ENCODE measurements around the gene CFAP20DC. TPM values are rescaled to one million over a fixed set of nuclear protein-coding genes. Genes with fewer than 3 reads are reported as not detected.

CFAP20DC gene
- total RNA-seq, 2 experiments from 2014 or later, result 1.0 to 1.4 TPM

DNA sequence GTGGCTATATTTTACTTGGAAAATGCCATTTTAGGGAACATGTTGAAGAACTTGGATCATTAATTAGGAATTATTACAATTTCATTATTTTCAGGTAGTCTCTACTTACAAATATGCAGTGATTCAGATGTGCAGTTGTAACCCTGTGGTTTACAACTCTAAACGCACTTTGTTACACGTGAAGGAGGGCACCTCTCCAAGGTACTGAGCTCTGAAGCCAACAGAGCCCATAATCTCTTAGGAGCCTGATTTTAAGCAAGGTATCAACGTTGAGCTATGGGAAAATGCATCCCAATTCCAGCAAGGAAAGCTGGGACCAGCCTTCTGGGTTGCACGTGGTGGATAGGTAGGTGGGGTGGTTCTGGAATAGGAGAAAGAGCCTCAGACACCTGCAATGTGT lies 301.8 kb downstream of the CFAP20DC start:
- peaks cover 6% of the 10 kb centered on the region for H3K27me3 Mint-ChIP-seq
- H3K9me3 Mint-ChIP-seq (ENCODE audit: low read depth), result no peaks in the 10 kb centered on the region
- H3K27ac Mint-ChIP-seq, result no peak overlapping the region
- no peaks in the 10 kb centered on the region for H3K4me1 Mint-ChIP-seq
- ATAC-seq, result no peak
- CTCF ChIA-PET, result no interaction called here
- no peak overlapping the region for H3K4me3 Mint-ChIP-seq
- H3K36me3 Mint-ChIP-seq, result no peaks in the 10 kb centered on the region
- DNase-seq, result no peak

- ATAC-seq, result no peak
- no peak for DNase-seq
- no peaks in the 10 kb centered on the region for H3K4me1 Mint-ChIP-seq
- H3K4me3 Mint-ChIP-seq, result no peak overlapping the region
- H3K9me3 Mint-ChIP-seq (ENCODE audit: low read depth), result no peaks in the 10 kb centered on the region
- CTCF ChIA-PET, result no interaction called here
- H3K27ac Mint-ChIP-seq, result no peak overlapping the region
- no peaks in the 10 kb centered on the region for H3K36me3 Mint-ChIP-seq
- peaks cover 6% of the 10 kb centered on the region for H3K27me3 Mint-ChIP-seq
Measured at GRCh38 chr3:58746758-58747157, 303.1 kb downstream of the CFAP20DC start.

- Mint-ChIP-seq H3K4me1 (no peaks in the 10 kb centered on the region), H3K36me3 (no peaks in the 10 kb centered on the region), H3K9me3 (ENCODE audit: low read depth) (no peaks in the 10 kb centered on the region), H3K27ac (no peak overlapping the region), H3K27me3 (peaks cover 11% of the 10 kb centered on the region), H3K4me3 (no peak overlapping the region)
- CTCF ChIA-PET, result no interaction called here
- no peak for DNase-seq
- ATAC-seq, result no peak
Measured at GRCh38 chr3:58743296-58743695, 306.5 kb downstream of the CFAP20DC start.

GRCh38 chr3:58742239-58742638 lies 307.6 kb downstream of the CFAP20DC start:
- DNase-seq (no peak), ATAC-seq (no peak)
- CTCF ChIA-PET, result no interaction called here
- Mint-ChIP-seq H3K27ac (no peak overlapping the region), H3K27me3 (peaks cover 11% of the 10 kb centered on the region), H3K4me1 (no peaks in the 10 kb centered on the region), H3K9me3 (ENCODE audit: low read depth) (no peaks in the 10 kb centered on the region), H3K4me3 (no peak overlapping the region), H3K36me3 (no peaks in the 10 kb centered on the region)

- Mint-ChIP-seq H3K4me3 (no peak overlapping the region), H3K27ac (no peak overlapping the region), H3K36me3 (no peaks in the 10 kb centered on the region), H3K4me1 (no peaks in the 10 kb centered on the region), H3K27me3 (peaks cover 5% of the 10 kb centered on the region), H3K9me3 (ENCODE audit: low read depth) (no peaks in the 10 kb centered on the region)
- CTCF ChIA-PET, result no interaction called here
- no peak for ATAC-seq
- no peak for DNase-seq
Measured at GRCh38 chr3:58737644-58738043, 312.2 kb downstream of the CFAP20DC start.

- no peak overlapping the region for H3K4me3 Mint-ChIP-seq
- no peak for ATAC-seq
- no peaks in the 10 kb centered on the region for H3K9me3 Mint-ChIP-seq (ENCODE audit: low read depth)
- CTCF ChIA-PET, result no interaction called here
- peaks cover 3% of the 10 kb centered on the region for H3K27me3 Mint-ChIP-seq
- H3K4me1 Mint-ChIP-seq, result no peaks in the 10 kb centered on the region
- no peak for DNase-seq
- H3K27ac Mint-ChIP-seq, result no peak overlapping the region
- H3K36me3 Mint-ChIP-seq, result no peaks in the 10 kb centered on the region
Measured at GRCh38 chr3:58731673-58732072, 318.2 kb downstream of the CFAP20DC start.

- Mint-ChIP-seq H3K4me1 (no peaks in the 10 kb centered on the region), H3K9me3 (ENCODE audit: low read depth) (no peaks in the 10 kb centered on the region), H3K4me3 (no peak overlapping the region), H3K27me3 (peaks cover 3% of the 10 kb centered on the region), H3K36me3 (no peaks in the 10 kb centered on the region), H3K27ac (no peak overlapping the region)
- ATAC-seq (no peak), DNase-seq (no peak)
- CTCF ChIA-PET, result no interaction called here
Measured at GRCh38 chr3:58728723-58729122, 321.1 kb downstream of the CFAP20DC start.

- no peak overlapping the region for H3K27ac Mint-ChIP-seq
- H3K4me1 Mint-ChIP-seq, result no peaks in the 10 kb centered on the region
- no peaks in the 10 kb centered on the region for H3K36me3 Mint-ChIP-seq
- H3K27me3 Mint-ChIP-seq, result no peaks in the 10 kb centered on the region
- no peak overlapping the region for H3K4me3 Mint-ChIP-seq
- DNase-seq (no peak), ATAC-seq (no peak)
- CTCF ChIA-PET, result no interaction called here
- H3K9me3 Mint-ChIP-seq (ENCODE audit: low read depth), result no peaks in the 10 kb centered on the region
Measured at GRCh38 chr3:58725326-58725853, 324.4 kb downstream of the CFAP20DC start.

DNA sequence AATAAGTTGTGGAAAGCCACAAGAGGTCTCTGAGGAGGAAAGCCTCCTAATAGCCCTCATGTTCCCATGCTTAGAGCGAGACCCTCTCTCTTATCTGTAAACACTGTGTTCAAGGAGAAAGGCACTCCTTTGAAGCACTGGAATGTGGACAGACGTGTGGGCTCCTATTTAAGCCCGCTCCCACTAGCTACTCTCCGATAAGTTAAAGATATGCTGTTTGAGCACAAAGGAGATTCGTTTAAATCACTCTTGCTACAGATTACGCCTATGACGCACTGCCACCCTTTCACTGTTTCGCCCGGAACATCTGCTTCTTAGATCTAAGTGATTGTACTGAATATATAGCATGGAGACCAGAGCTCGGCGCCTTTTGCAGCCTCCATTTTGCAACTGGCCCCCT lies 325.5 kb downstream of the CFAP20DC start:
- CTCF ChIA-PET, result no interaction called here
- H3K27ac Mint-ChIP-seq, result no peak overlapping the region
- ATAC-seq (no peak), DNase-seq (no peak)
- no peaks in the 10 kb centered on the region for H3K36me3 Mint-ChIP-seq
- H3K27me3 Mint-ChIP-seq, result no peaks in the 10 kb centered on the region
- H3K9me3 Mint-ChIP-seq (ENCODE audit: low read depth), result no peaks in the 10 kb centered on the region
- no peak overlapping the region for H3K4me3 Mint-ChIP-seq
- no peaks in the 10 kb centered on the region for H3K4me1 Mint-ChIP-seq

GRCh38 chr3:58723173-58723572 lies 326.7 kb downstream of the CFAP20DC start:
- Mint-ChIP-seq H3K4me3 (no peak overlapping the region), H3K9me3 (ENCODE audit: low read depth) (no peaks in the 10 kb centered on the region), H3K36me3 (no peaks in the 10 kb centered on the region), H3K27ac (no peak overlapping the region), H3K27me3 (no peaks in the 10 kb centered on the region), H3K4me1 (no peaks in the 10 kb centered on the region)
- CTCF ChIA-PET, result no interaction called here
- ATAC-seq, result no peak
- no peak for DNase-seq

DNA sequence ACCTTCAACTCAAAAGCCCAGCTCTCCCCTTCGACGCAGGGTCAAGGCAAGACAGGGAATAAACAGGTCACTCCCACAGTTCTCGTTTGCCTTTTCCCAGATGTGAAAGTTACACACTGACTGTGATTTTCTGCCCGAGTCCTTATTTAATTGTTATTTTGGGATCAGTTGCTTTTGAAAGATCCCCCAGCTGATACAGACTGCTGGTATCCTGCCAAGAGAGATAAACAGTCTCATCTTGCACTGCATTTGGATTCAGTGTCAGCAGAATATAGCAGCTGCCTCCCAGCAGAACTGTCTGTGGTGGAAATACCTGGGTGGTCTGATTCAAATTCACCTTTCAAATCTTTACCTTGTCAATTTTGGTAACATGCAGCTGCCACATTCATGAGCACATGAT lies 327.3 kb downstream of the CFAP20DC start:
- Mint-ChIP-seq H3K27ac (no peak overlapping the region), H3K4me1 (no peaks in the 10 kb centered on the region), H3K4me3 (no peak overlapping the region), H3K36me3 (no peaks in the 10 kb centered on the region), H3K27me3 (no peaks in the 10 kb centered on the region), H3K9me3 (ENCODE audit: low read depth) (no peaks in the 10 kb centered on the region)
- ATAC-seq (no peak), DNase-seq (no peak)
- CTCF ChIA-PET, result no interaction called here

DNA sequence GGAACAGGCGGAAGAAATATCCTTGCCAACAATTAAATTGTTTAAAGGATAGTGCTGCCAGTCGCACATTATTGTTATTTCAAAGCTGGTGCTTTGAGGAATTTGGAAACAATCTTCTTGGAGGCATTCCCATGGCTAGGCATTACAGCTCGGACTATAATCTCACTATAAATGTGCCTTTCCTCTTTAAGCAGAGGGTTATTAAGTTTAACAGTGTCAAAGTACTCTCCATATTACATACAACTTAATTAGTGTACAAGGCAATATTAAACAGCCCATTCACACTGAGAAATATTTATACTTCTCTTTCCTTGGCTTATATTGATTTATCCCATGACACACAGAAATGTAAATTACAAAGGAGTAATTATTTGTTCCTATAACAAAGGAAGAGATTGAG lies 329.3 kb downstream of the CFAP20DC start:
- ATAC-seq, result no peak
- no peaks in the 10 kb centered on the region for H3K4me1 Mint-ChIP-seq
- no peaks in the 10 kb centered on the region for H3K9me3 Mint-ChIP-seq (ENCODE audit: low read depth)
- no peaks in the 10 kb centered on the region for H3K27me3 Mint-ChIP-seq
- H3K4me3 Mint-ChIP-seq, result no peak overlapping the region
- no peak overlapping the region for H3K27ac Mint-ChIP-seq
- DNase-seq, result no peak
- CTCF ChIA-PET, result no interaction called here
- H3K36me3 Mint-ChIP-seq, result no peaks in the 10 kb centered on the region

DNA sequence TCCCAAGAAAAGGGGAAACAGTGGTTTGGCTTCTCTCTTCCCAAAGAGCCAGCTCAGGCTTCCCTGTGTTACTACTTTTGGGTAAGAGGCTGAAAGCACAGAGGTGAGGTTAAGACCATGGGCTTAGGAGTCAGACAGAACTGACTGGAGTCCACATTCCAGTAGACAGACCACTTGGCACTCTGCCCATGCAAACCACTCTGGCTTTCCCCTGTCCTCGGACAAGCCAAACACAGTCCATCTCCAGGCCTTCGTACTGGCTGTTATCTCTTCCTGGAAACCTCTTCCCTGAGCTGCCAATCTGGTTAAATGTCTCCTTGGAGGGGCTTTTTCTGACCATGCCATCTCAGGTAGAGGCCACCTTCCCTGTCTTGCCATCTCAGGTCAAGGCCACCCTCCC lies 330.1 kb downstream of the CFAP20DC start:
- CTCF ChIA-PET, result no interaction called here
- no peak for ATAC-seq
- Mint-ChIP-seq H3K27ac (no peak overlapping the region), H3K4me1 (no peaks in the 10 kb centered on the region), H3K9me3 (ENCODE audit: low read depth) (no peaks in the 10 kb centered on the region), H3K36me3 (no peaks in the 10 kb centered on the region), H3K27me3 (no peaks in the 10 kb centered on the region), H3K4me3 (no peak overlapping the region)
- no peak for DNase-seq

GRCh38 chr3:58713715-58714401 lies 336.0 kb downstream of the CFAP20DC start:
- DNase-seq (no peak), ATAC-seq (no peak)
- no peaks in the 10 kb centered on the region for H3K36me3 Mint-ChIP-seq
- CTCF ChIA-PET, result interaction anchor here (1.0 kb wide), 1 partner anchor 84 kb away, joined by 3 read pairs; no protein-coding TSS in a partner anchor
- no peak overlapping the region for H3K4me3 Mint-ChIP-seq
- H3K27me3 Mint-ChIP-seq, result no peaks in the 10 kb centered on the region
- no peak overlapping the region for H3K27ac Mint-ChIP-seq
- H3K4me1 Mint-ChIP-seq, result no peaks in the 10 kb centered on the region
- H3K9me3 Mint-ChIP-seq (ENCODE audit: low read depth), result no peaks in the 10 kb centered on the region

DNA sequence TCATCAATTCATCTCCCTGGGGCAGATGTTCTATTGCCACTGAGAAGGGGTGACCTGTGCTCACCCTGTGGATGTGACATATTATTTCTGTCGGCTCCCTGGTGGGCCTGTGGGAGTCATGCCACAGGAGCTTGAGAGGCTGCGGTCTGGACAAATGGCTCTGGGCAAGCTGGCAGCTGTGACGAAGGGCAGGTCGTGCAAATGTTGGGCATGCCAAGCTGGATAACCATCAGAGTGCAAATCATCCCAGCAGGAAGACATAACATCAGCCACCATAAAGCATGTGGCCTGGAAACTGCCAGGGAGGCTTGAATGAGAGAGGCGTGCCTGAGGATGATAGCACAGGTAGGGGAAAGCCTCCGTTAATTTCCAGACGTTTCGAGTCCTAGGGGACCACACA lies 338.0 kb downstream of the CFAP20DC start:
- ATAC-seq (no peak), DNase-seq (no peak)
- no peaks in the 10 kb centered on the region for H3K9me3 Mint-ChIP-seq (ENCODE audit: low read depth)
- H3K27ac Mint-ChIP-seq, result no peak overlapping the region
- no peaks in the 10 kb centered on the region for H3K4me1 Mint-ChIP-seq
- H3K4me3 Mint-ChIP-seq, result no peak overlapping the region
- H3K27me3 Mint-ChIP-seq, result no peaks in the 10 kb centered on the region
- H3K36me3 Mint-ChIP-seq, result no peaks in the 10 kb centered on the region
- CTCF ChIA-PET, result no interaction called here
